ENCODE results near the gene ZNF692.
A peak's percentile ranks its signal among the peaks of the same experiment; 100 is the strongest.

Gene ZNF692

DNA sequence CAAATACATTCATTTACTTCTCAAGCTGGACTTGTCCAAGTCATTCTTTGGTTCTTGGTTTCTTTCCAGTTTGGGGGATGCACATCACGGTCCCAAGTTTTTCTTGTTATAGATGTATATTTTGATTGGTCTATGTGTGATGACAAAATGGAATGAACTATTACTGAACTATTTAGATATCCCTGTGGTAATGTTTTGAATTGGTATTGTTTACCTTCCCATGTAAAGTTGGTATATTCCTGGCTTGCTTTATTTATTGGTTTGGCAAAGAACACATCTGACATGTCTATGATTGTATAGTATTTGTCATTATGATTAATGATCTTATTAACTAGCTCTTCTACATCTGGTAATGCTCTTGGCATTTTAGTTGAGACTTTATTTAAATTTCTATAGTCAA, 22.4 kb upstream of the ZNF692 start:
- DNase-seq (ENCODE audit: low spot score), result no peak

DNA sequence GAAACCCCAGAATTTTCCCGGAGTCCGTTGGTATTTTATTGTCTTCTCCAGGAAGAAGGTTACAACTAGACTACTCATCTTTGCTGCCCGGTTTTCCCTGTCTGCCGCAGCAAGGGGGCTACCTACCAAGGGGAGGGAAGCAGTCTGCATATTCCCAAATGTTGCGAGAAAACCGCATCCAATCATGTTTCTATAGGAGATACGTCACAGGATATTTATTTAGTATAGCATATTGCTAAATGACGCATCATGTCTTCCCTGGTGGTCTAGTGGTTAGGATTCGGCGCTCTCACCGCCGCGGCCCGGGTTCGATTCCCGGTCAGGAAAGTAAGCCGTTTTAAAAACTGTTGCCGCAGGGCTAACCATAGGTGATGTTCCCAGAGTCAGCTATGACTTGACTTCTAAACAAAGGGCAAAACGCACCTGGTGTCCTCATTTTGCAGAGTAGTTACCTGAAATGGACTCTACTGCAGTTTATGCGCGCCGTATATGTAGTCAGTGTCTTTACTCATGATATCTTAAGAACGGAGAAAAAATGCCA, 15.2 kb upstream of the ZNF692 start:
- DNase-seq (ENCODE audit: low spot score), result peak; percentile 93

GRCh38 chr1:248873409-248873992, 14.6 kb upstream of the ZNF692 start:
- DNase-seq (ENCODE audit: low spot score), result peak; percentile 97

DNA sequence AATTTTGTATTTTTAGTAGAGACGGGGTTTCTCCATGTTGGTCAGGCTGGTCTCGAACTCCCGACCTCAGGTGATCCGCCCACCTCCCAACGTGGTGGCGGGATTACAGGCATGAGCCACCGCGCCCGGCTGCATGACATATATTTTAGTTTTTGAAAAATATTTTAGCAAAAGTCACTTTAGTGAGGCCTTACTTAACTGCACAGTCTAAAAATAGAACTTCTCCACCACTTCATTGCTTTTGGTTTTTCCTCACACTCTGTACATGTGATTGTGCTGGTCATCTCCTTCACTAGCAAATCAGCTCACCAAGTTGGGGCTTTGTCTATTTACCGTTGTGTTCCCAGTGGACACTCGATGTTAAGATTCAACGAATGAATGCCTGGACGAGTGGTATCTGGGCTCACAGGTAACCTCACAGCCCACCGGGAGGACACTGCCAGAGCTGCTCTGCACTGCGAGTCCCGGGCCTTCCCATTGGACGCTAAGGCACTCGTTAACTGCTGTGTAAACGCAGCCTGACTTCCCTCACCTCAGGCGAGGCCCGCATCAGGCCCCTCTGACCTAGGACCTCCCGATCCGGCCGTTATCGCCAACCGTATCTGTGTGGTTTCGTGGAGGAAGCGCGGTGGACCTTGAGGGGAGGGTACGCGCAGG, 14.0 kb upstream of the ZNF692 start:
- peak; percentile 86 for DNase-seq (ENCODE audit: low spot score)

DNA sequence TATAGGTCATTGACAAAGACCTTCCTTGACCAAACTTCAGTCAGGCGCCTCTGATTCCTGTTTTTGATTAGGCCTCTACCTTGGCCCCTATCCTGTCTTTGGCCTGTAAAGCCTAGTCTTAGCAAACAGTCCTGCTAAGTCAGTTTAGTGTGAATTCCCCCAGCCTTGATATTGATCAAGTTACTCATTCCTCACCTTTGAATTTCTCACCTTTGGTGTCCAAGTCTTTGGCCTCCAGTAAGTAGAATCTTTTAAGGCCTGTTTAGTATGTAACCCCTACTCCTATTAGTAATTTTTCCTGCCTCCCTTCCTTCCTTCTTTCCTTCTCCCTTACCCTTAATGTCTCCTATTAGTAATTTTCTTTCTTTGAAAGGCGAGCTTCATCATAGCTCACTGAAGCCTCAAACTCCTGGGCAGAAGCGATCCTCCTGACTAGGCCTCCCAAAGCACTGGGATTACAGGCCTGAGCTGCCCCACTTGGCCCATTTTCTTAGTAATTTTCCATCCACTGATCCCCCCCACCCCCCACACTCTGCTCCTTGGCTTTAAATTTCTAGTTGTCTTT, 13.0 kb upstream of the ZNF692 start:
- no peak for DNase-seq (ENCODE audit: low spot score)

DNA sequence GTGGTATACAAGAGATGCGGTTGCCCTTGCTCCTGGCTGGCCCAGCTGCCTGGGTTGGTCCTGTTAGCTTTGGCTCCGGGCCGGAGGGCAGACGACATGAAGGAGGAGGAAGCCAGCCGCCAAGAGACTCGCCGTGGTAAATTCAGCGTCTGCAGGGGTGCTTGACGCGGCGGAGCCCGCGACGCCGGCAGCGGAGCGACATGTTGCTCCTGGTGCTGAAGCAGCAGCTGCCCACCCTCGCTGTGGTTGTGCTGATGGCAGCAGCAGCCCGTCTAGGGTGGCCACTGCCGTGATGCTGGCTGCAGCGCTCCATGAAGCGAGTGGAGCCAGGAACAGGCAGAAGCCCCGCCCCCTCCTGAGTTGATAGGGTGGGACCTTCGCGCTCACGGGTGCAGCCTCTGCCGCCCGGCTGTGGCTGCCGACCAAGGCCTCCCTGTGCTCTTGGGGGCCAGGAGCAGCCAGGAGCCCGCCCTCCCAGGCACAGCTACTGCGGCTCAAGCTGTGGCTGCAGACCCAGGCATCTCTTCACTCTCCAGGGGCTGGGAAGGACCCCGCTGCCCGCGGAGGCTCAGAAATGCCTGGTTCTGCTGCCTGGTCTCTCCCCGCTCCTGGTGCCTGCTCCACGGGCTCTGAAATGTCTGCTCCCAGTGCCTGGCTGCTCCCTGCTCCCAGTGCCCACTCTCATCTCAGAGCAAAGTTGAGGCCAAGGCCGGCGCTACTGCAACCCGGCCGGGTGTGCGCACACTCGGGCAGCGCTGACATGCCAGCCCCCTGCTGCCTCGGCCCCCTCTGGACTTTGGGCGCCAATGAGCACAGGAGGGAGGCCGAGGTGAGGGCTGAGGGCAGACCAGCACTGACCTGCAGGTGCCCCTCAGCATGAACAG, 4.4 kb upstream of the ZNF692 start:
- DNase-seq (ENCODE audit: low spot score), result peak; percentile 54

DNA sequence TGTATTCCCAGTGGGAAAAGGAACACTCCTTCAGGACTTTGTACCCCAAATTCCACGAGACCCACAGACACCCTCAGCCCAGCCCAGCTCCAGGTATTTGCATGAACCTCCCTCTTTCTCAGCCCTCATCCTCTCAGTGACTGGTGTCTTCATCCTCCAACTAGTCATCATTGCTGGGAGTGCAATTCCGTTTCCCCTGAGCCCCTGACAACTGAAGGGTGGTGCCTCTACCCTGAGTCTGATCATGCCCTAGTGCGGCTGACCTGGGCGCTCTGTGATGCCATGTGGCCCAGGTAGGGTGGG, 3.8 kb upstream of the ZNF692 start:
- no peak for DNase-seq (ENCODE audit: low spot score)

DNA sequence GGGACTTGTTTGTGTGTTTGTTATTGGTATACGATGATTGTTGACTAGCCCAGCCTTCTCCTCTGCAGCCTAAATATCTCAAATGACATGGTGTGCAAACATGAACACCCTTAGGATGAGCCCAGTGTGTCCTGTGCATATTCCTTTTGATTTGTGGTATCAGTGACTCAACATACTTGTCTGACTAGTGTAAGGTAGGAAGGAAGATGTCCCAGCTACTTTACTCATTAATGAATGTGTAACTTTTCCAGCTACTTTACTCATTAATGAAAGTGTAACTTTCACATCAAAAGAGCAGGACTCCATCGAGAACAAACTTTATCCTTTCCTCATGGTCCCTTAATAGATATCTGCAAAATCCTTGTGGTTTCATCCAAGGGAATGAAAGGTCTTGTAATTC, 2.7 kb upstream of the ZNF692 start:
- DNase-seq (ENCODE audit: low spot score), result no peak

- no peak for DNase-seq (ENCODE audit: low spot score)
Measured at GRCh38 chr1:248860007-248860406, 1.1 kb upstream of the ZNF692 start.

- DNase-seq (ENCODE audit: low spot score), result peak; percentile 83
Measured at GRCh38 chr1:248858096-248858890, 592 bp downstream of the ZNF692 start.

- DNase-seq (ENCODE audit: low spot score), result no peak
Measured at GRCh38 chr1:248857749-248858095, 1.2 kb downstream of the ZNF692 start.

DNA sequence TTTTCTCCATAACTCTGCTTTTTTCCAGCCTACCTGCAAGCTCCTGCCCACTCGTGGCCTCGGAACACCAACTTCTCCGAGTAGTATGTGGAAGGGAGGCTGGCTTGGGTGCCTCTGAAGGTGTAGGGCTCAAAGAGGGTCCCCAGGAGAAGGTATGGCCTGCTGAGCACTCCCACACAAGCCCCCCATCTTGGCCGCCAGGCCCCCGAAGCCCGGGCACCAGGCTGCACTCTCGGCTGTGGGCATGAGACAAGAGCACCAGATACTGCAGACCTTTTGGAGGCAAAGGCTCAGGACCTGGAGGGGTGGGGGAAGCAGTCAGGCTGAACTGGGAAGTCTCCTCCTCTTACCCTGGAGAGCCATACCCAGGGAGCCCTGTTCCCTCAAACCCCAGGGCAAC, 1.7 kb downstream of the ZNF692 start:
- DNase-seq (ENCODE audit: low spot score), result no peak

DNA sequence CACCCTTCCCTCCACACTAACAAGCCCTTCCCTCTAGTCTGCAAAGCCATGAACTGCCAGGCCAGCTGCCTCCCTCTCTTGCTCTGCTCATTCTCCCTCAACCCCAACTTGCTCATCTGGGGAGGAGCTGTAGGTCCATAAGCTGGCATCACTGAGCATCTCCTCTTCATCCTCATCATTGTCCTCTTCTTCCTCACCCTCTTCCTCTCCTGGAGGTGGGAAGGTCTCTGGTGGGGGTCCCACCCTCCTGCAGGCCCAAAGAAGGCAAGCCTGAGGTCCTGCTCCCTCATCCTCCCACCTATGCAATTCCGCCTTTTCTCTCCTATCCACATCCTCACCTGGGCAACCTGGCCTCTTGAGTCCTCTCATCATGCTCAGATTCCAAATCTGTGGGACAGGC, 2.7 kb downstream of the ZNF692 start:
- DNase-seq (ENCODE audit: low spot score), result no peak

GRCh38 chr1:248855580-248855979, 3.3 kb downstream of the ZNF692 start:
- no peak for DNase-seq (ENCODE audit: low spot score)

DNA sequence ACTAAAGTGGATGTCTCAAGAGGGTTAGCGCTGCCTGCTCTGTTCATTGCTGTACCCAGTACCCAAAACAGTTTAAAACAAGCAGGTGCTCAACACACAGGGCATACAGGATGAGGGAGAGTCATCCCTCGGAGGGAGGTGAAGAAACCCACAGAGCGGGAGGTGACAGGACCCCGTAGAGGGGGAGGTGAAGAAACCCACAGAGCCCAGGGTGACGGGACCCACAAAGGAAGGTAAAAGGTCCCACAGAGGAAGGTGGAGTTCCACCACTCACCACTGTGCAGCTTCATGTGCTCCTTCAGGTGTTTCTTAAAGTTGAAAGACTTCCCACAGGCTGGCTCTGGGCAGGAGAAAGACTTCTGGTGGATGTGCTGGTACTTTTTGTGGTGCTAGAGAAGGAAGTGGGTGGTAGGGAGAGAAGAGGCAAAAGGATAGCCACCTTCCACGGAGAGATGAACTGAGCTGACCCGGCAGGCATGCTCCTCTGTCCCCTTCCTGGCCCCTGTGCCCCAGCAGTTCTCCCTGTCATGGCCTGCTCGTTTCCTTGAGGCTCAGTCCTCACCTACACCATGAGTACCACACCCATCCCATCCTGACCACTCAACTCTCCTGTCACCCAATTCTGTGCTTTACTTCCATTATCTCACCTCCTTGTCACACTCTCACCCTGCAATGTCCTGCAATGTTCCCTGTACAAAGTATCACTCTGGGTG, 5.1 kb downstream of the ZNF692 start:
- DNase-seq (ENCODE audit: low spot score), result no peak

DNA sequence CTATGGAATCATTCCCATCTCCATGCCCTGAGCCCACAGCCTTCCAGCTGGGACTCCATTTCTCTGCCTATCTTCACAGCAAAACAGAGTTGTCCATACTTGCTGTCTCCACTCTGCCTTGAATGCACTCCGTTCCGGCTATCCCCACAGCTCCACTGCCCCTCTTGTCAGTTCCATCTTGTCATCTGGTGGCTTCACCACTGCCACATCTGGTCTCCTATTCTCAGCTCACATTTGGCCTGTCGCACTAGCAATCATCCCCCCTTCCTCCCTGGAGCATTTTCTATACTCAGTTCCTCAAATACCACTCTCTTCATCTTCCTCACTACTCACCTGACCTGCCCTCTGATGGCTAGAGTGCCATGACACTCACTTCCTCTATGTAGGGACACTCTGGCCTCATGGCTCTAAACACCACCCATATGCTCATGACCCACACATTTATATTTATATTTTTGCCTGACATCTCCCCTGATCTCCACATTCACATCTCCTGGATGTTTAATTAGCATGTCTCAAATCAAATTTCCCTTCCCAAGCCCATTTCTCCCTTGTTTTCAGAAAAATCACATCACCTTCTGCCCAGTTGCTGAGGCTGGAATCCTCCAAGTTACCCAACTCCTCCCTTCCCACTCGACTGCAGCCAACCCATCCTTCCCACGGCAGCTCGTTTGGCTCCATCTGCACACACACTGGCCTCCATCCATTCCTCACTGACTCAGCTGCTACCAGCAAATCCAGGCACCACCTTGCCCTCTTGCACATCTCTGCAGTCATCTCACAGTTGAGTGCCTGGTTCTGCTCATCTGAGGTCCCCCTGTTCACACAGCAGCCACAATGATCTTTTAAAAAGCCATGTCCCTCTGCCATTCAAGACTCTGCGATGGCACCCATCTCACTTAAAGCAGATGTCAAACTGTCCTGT, 6.1 kb downstream of the ZNF692 start:
- DNase-seq (ENCODE audit: low spot score), result no peak

DNA sequence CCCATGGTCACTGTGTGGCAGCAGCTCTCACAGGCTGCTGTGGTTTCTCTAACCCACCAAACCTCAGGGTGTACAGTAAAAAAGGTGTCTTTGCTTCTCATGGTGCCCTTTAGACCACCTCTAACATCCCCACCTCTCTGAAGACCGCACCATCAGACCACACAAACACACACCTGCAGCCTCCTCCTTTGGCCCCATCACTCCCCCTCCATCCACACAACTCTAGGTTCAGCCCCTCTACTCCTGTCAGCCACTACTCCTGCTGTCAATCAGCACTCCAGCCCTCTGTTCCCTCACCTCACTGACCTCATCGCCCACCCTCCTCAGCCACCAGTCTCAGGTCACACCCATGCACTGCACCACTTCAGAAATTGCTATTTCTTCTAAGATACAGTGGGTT, 7.5 kb downstream of the ZNF692 start:
- DNase-seq (ENCODE audit: low spot score), result no peak

- DNase-seq (ENCODE audit: low spot score), result no peak
Measured at GRCh38 chr1:248850536-248851251, 8.2 kb downstream of the ZNF692 start.

- DNase-seq (ENCODE audit: low spot score), result no peak
Measured at GRCh38 chr1:248850124-248850523, 8.8 kb downstream of the ZNF692 start.

DNA sequence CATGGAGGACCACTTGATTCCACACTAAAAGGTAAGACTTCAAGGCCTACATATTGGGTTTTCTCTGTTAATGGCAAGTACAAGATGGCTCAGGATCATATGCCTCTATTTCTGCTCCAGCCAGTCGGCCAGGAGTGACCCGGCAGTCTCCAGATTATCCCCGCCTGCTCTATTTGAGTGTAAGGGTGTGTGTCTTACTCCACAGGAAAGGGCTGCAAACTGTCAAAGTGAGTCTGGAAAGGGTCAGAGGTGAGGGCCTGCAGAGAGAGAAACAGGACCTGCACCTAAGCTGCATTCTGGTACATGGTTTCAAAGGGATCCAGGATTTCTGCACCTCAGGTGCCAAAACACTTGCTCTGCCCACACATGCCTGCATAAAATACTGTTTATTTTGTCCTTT, 9.2 kb downstream of the ZNF692 start:
- no peak for DNase-seq (ENCODE audit: low spot score)

Data from NAMALWA (cell line).